ENCODE results near the gene FADS3. TPM values are rescaled to one million over a fixed set of nuclear protein-coding genes. Genes with fewer than 3 reads are reported as not detected.

The FADS3 gene
- polyA plus RNA-seq, 1 donor from 2014 or later = 21.8 TPM

DNA sequence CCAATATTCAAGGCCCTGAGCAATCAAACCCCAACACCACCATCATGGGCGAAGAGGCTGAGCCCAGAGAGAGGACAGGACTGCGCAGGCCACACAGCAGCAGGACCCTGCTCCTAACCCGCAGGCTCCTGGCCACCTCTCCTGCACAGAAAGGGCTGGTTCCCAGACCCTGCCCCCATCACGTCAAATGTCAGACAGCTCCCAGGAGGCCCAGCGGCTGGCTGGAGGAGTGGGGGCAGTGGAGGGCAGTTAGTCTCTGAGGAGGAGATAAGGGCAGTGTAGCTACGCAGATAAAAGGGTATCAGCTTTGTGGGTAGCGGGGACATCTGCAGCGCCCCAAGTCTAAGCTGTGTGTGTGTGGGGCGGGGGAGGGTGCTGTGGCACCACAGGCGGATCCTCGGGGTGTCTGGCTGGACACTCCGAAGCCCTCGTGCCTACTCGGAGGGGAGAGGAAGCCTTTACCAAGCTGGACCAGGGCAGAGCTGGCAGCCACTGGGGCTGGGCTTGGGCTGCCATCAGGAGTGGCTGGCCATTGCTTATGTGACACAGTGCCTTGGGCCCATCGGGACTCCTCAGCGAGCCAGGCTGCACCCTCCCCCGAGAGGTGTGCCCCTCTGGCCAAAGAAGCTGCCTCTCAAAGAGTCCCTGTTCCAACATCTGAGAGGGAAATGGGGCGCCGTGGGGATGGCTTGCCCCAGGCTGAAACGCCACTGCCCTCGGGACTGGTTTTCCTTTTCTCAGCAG lies 21.5 kb downstream of the FADS3 start:
- no peaks in the 10 kb centered on the region for H3K9me3 Mint-ChIP-seq
- H3K4me1 Mint-ChIP-seq = peaks cover 2 to 6% (median 5%) of the 10 kb centered on the region in 3 donors
- H3K27me3 Mint-ChIP-seq = no peaks in the 10 kb centered on the region
- H3K4me3 Mint-ChIP-seq = peak overlapping the region in 1 of 4 donors; percentile 49
- peaks cover 2% of the 10 kb centered on the region for H3K36me3 Mint-ChIP-seq
- no peak overlapping the region for H3K27ac Mint-ChIP-seq

DNA sequence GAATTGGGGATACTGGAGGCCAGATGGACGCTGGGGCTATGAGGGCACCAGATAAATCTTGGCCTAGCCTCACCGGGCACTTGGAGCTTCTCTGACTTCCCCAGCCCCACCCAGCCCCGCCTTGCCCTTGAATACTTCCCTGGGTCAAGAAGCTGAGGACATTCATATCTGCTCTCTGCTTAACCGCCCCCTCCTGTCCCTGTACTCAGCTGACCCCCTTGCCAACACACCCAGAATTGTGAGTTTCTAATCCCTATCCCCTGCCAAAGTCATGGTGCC lies 22.0 kb downstream of the FADS3 start:
- Mint-ChIP-seq H3K27me3 (no peaks in the 10 kb centered on the region), H3K36me3 (peaks cover 2% of the 10 kb centered on the region), H3K9me3 (no peaks in the 10 kb centered on the region), H3K4me1 (peaks cover 4 to 6% (median 5%) of the 10 kb centered on the region in 3 donors), H3K4me3 (no peak overlapping the region), H3K27ac (no peak overlapping the region)

DNA sequence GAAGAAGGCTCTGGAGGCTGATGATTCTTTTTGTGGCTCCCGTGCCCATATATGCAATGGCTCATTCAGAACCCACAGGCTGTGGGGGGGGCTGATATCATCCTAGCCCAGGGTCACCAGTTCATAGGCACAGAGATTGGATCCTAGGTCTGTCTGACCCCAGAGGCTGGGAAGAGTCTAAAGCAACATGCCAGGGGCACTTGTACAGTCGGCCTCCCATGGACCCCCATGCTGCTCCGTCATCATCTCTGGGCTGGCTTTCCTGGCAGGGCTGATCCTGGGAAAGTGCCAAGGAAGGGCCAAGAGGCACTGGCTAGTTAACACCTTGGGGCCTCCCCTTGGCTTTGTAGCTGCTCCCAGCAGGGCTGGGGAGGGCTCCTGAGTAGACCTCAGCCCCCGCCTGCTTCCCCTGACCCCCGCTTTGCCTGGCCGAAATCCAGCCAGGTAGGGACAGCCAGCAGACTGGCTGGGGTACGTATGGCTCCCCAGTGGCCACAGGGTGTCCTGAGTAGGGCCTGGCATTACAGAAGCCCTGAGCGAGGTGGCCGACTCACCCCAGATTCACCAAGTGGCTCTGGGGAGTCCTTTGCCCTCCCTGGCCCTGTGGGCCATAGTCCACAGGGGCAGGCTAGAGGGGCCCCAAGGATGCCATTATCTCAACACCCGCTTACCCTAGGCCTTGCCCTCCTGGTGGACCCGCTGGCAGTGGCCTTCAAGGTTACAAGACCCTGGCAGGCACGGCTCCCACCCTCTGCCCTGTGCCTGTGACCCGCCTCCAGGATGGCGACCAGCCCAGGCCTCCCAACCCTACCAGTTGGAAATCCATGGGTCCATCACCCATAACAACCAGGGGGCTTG lies 22.5 kb downstream of the FADS3 start:
- Mint-ChIP-seq H3K27me3 (no peaks in the 10 kb centered on the region), H3K36me3 (peaks cover 2% of the 10 kb centered on the region), H3K9me3 (no peaks in the 10 kb centered on the region), H3K27ac (no peak overlapping the region), H3K4me1 (peaks cover 4 to 6% (median 5%) of the 10 kb centered on the region in 3 donors), H3K4me3 (no peak overlapping the region)

DNA sequence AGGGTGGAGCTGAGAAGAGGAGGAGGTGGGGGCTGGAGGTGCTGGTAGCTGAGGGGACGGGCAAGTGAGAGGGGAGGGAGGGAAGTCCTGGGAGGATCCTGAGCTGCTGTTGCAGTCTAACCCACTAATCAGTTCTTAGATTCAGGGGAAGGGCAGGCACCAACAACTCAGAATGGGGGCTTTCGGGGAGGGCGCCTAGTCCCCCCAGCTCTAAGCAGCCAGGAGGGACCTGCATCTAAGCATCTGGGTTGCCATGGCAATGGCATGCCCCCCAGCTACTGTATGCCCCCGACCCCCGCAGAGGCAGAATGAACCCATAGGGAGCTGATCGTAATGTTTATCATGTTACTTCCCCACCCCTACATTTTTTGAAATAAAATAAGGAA lies 24.4 kb downstream of the FADS3 start:
- peaks cover 4 to 6% (median 5%) of the 10 kb centered on the region in 3 donors for H3K4me1 Mint-ChIP-seq
- peaks cover 2% of the 10 kb centered on the region for H3K27me3 Mint-ChIP-seq
- no peak overlapping the region for H3K4me3 Mint-ChIP-seq
- H3K27ac Mint-ChIP-seq = no peak overlapping the region
- H3K36me3 Mint-ChIP-seq = peaks cover under 1% of the 10 kb centered on the region
- H3K9me3 Mint-ChIP-seq = no peaks in the 10 kb centered on the region

DNA sequence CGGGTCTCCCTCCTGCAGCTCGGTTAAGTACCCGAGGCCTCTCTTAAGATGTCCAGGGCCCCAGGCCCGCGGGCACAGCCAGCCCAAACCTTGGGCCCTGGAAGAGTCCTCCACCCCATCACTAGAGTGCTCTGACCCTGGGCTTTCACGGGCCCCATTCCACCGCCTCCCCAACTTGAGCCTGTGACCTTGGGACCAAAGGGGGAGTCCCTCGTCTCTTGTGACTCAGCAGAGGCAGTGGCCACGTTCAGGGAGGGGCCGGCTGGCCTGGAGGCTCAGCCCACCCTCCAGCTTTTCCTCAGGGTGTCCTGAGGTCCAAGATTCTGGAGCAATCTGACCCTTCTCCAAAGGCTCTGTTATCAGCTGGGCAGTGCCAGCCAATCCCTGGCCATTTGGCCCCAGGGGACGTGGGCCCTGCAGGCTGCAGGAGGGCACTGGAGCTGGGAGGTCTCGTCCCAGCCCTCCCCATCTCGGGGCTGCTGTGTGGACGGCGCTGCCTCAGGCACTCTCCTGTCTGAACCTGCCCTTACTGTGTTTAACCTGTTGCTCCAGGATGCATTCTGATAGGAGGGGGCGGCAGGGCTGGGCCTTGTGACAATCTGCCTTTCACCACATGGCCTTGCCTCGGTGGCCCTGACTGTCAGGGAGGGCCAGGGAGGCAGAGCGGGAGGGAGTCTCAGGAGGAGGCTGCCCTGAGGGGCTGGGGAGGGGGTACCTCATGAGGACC lies 25.0 kb downstream of the FADS3 start:
- H3K36me3 Mint-ChIP-seq = no peaks in the 10 kb centered on the region
- H3K27me3 Mint-ChIP-seq = peaks cover 2% of the 10 kb centered on the region
- H3K4me1 Mint-ChIP-seq = peaks cover 4% of the 10 kb centered on the region in 3 donors
- peaks cover 0 to 2% (median 0%) of the 10 kb centered on the region in 3 donors for H3K9me3 Mint-ChIP-seq
- no peak overlapping the region for H3K4me3 Mint-ChIP-seq
- no peak overlapping the region for H3K27ac Mint-ChIP-seq

DNA sequence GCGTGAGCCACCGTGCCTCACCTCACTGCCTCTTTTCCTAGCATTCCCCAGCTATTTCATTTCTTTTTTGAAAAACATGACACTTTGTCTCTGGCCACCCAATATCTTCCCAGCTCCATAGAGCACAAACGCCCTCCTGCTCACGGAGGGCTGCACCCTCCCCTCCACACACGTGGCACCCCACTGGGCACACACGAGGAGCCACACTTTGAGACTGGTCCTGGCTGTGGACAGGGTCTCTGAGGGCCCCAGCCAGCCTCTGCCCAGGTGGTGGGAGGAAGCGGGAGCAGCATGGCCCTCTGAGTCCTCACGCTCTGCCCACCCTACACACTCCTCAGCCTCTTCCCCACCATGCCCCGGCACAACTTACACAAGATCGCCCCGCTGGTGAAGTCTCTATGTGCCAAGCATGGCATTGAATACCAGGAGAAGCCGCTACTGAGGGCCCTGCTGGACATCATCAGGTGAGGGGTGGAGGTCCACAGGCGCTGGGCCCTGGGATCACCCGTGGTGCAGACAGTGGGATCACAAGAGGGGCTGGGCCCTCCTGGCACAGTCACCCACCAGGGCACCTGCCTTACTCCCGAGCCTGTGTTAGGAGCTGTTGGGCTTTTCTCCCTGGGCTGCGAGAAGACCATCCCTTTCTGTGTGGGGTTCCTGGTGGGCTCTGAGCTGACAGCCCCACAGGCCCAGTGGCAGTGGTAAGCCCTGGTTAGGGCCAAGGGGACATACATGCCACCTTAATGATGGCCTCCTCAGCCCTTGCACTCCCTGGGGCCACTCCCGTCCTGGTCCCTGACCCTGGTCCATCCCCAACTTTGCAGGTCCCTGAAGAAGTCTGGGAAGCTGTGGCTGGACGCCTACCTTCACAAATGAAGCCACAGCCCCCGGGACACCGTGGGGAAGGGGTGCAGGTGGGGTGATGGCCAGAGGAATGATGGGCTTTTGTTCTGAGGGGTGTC lies 26.2 kb downstream of the FADS3 start:
- Mint-ChIP-seq H3K4me3 (no peak overlapping the region), H3K27ac (no peak overlapping the region), H3K9me3 (peaks cover 0 to 2% (median 0%) of the 10 kb centered on the region in 3 donors), H3K36me3 (no peaks in the 10 kb centered on the region), H3K4me1 (peaks cover 0 to 2% (median 0%) of the 10 kb centered on the region in 3 donors), H3K27me3 (peaks cover 2% of the 10 kb centered on the region)

DNA sequence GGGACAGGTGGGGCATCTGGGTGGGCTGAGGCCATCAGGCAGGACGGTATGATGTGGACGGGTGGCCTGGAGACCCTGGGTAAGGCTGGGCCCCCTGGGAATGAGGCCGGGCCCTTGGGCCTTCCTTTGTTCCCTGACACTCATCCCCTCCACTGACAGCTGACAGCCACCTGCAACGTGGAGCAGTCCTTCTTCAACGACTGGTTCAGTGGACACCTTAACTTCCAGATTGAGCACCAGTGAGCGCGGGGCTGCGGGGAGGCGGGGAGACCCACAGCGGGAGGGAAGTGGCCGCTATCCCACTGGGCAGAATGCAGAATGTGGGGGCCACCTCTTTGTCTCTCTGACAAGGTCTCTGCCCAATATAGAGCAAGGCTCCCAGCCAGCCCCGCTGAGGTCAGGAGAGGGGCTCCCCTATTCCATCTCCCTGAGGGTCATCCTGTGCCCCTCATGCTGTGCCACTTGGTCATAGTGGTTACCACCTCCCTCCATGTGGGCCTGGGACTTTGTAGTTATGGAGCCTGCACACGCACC lies 27.7 kb downstream of the FADS3 start:
- peaks cover 2% of the 10 kb centered on the region for H3K27me3 Mint-ChIP-seq
- peaks cover 0 to 2% (median 0%) of the 10 kb centered on the region in 3 donors for H3K4me1 Mint-ChIP-seq
- no peaks in the 10 kb centered on the region for H3K36me3 Mint-ChIP-seq
- peaks cover 0 to 2% (median 0%) of the 10 kb centered on the region in 3 donors for H3K9me3 Mint-ChIP-seq
- no peak overlapping the region for H3K4me3 Mint-ChIP-seq
- no peak overlapping the region for H3K27ac Mint-ChIP-seq

DNA sequence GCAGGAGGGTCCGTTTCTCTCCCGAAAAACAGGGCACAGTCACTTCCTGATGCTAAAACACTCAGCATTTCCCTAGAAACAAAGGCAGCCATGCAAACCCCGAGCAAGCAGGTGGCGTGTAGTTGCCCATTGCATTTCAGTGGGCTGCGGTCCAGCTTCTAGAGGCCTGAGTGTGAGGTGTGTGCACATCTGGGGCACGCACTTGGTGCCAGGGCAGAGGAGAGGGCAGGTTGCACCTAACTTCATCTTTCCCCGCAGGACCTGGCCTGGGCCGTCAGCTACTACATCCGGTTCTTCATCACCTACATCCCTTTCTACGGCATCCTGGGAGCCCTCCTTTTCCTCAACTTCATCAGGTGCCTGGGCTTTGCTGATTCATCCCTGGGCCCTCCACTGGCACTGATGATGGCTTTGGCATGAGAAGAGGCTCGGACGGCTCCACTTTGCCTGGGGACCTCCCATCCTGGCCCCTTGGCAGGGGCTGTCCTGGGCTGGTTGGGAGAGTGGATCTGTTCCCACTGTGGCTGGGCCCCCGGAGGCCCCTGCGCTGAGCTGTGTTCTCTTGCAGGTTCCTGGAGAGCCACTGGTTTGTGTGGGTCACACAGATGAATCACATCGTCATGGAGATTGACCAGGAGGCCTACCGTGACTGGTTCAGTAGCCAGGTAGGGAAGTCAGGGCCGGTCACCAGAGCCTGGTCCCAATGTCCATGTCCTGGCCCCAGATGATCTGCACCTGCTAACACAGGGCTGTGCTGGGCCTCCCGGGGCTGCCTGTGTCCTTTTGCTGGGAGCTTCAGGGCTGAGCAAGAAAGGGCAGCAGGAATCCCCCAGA lies 28.4 kb downstream of the FADS3 start:
- H3K9me3 Mint-ChIP-seq = peaks cover 0 to 2% (median 0%) of the 10 kb centered on the region in 3 donors
- peaks cover 0 to 2% (median 0%) of the 10 kb centered on the region in 3 donors for H3K4me1 Mint-ChIP-seq
- no peak overlapping the region for H3K4me3 Mint-ChIP-seq
- H3K36me3 Mint-ChIP-seq = no peaks in the 10 kb centered on the region
- no peak overlapping the region for H3K27ac Mint-ChIP-seq
- peaks cover 2% of the 10 kb centered on the region for H3K27me3 Mint-ChIP-seq

DNA sequence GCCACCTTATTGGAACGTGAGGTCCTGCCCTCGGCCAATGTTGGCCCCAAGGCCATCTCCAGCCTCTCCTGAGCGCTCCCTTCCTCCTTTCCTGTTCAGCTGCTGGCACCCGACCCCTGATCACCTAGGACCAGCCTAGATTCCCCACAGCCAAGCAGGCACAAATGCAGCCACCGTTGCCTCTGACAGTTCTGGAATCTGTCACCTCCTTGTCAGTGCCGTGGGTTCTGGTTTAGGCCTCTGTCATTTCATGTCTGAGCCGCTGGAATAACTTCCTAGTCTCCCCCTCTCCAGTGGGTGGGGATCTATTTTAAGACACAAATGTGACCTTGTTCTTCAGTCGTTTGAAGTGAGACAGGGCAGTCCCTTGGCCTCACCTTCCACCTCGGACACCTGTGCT lies 29.7 kb downstream of the FADS3 start:
- Mint-ChIP-seq H3K36me3 (no peaks in the 10 kb centered on the region), H3K4me1 (peaks cover 0 to 2% (median 0%) of the 10 kb centered on the region in 3 donors), H3K9me3 (peaks cover 0 to 2% (median 0%) of the 10 kb centered on the region in 3 donors), H3K27me3 (peaks cover 2% of the 10 kb centered on the region), H3K4me3 (no peak overlapping the region), H3K27ac (peak overlapping the region in 2 of 3 donors; percentile 27 to 53)

DNA sequence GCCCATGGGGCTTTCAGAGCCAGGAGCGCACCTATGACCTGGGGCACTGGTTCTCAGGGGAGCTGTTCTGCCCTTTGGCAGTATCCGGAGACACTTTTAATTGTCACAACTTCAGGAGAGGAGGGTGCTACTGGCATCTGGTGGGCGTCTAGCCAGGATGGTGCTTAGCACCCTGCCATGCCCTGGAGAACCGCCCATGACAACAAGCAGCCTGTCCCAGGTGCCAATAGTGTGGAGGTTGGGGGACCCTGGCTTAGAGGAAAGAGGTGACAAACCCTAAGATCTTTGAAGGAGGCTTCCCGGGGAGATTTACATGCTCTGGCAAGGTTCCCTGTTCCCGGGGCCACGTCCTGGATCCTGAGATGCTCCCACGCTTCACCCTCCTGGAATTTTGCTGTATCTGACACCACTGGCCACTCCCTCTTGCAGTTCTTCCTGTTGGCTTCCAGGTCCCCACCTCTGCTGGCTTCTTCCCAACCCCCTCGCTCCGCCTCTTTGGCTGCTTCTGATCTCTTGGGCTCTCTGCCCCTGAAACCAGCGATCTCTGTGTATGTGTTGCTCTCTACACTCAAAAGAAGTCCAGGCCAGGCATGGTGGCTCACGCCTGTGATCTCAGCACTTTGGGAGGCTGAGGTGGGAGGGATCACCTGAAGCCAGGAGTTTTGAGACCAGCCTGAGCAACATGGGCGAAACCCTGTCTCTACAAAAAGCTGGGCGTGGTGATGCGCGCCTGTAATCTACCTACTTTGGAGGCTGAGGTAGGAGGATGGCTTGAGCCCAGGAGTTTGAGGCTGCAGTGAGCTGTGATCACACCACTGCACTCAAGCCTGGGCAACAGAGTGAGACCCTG lies 31.1 kb downstream of the FADS3 start:
- Mint-ChIP-seq H3K27me3 (peaks cover 2% of the 10 kb centered on the region), H3K4me3 (no peak overlapping the region), H3K4me1 (peaks cover 0 to 2% (median 0%) of the 10 kb centered on the region in 3 donors), H3K36me3 (no peaks in the 10 kb centered on the region), H3K9me3 (peaks cover 0 to 2% (median 0%) of the 10 kb centered on the region in 3 donors), H3K27ac (no peak overlapping the region)

DNA sequence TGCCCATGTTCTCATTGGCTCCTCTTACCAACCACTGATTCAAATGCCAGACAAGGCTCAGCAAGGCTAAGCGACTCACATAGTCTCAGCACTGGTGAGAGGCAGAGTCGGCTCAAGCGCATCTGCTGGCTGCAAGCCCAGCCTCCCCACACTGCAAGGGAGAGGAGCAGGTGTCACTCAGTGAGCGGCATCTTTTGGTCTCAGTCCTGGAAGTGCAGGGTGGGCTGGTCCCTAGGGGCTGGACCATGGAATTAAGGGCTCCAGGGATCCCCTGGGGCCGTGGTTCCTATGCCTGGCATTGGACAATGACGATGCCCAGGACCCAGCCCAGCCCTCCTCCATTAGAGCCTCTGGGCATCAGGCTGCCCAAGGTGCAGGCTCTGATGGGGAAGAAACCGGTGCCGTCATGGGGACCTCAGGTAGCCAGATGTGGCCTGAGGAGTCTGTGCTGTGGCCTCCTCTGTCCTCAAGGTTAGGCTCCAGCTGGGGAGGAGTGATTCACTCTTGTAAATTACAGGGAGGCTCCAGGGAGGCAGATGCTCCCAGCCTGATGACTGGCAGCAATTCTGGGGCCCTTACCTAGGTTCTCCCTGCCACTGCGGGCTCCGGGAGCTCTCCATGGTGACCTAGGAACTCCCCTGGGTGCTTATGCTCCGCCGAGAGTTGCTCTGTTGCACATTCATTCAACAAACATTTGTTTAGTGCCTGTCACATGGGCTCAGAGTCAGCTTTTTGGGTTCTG lies 35.2 kb downstream of the FADS3 start:
- no peaks in the 10 kb centered on the region for H3K4me1 Mint-ChIP-seq

More for the DNA sequence above, 35.2 kb downstream of the FADS3 start:
- Mint-ChIP-seq H3K9me3 (no peaks in the 10 kb centered on the region), H3K4me3 (no peak overlapping the region), H3K27ac (no peak overlapping the region), H3K36me3 (no peaks in the 10 kb centered on the region), H3K27me3 (no peaks in the 10 kb centered on the region)

Measured in IgD-negative memory B cell (primary cell).